Memory B cell (primary cell): Measurements from ENCODE around the gene SPRTN.
A peak's percentile ranks its signal among the peaks of the same experiment; 100 is the strongest.

Experiments
- ATAC-seq: fragments of 150-1000 bp; cut with Tn5 transposase; 2 replicates; pipeline ENCODE4 v1.10.0; 2021; ENCODE audit warnings: low read depth, mild to moderate bottlenecking, moderate library complexity
- DNase-seq, 2 donors: peaks; one replicate each; pipeline ENCODE4 v3.0.0; 2022; ENCODE audit warnings: low spot score in 2 of 2
- H3K27ac Mint-ChIP-seq: one replicate; pipeline ENCODE4 v1.8.0; 2022; ENCODE audit warnings: mild to moderate bottlenecking, moderate library complexity, mixed read lengths
- H3K27me3 Mint-ChIP-seq: one replicate; pipeline ENCODE4 v1.8.0; 2022; ENCODE audit warnings: mixed read lengths
- H3K36me3 Mint-ChIP-seq: one replicate; pipeline ENCODE4 v1.8.0; 2022; ENCODE audit warnings: mild to moderate bottlenecking, mixed read lengths
- H3K4me1 Mint-ChIP-seq: one replicate; pipeline ENCODE4 v1.8.0; 2022; ENCODE audit warnings: mixed read lengths
- H3K4me3 Mint-ChIP-seq: one replicate; pipeline ENCODE4 v1.8.0; 2022; ENCODE audit warnings: mild to moderate bottlenecking, moderate library complexity, mixed read lengths
- H3K9me3 Mint-ChIP-seq: one replicate; pipeline ENCODE4 v1.8.0; 2022; ENCODE audit warnings: mixed read lengths

SPRTN gene

GRCh38 chr1:231395998-231396390, 57.9 kb downstream of the SPRTN start:
- Mint-ChIP-seq H3K27me3 (no peaks in the 10 kb centered on the region), H3K27ac (peak overlapping the region; percentile 56), H3K4me3 (no peak overlapping the region), H3K36me3 (peaks cover 11% of the 10 kb centered on the region), H3K9me3 (no peaks in the 10 kb centered on the region), H3K4me1 (peaks cover 43% of the 10 kb centered on the region)
- DNase-seq (no peak), ATAC-seq (no peak)

GRCh38 chr1:231396643-231397042, 58.5 kb downstream of the SPRTN start:
- H3K4me1 Mint-ChIP-seq: peaks cover 42% of the 10 kb centered on the region
- peaks cover 11% of the 10 kb centered on the region for H3K36me3 Mint-ChIP-seq

DNA sequence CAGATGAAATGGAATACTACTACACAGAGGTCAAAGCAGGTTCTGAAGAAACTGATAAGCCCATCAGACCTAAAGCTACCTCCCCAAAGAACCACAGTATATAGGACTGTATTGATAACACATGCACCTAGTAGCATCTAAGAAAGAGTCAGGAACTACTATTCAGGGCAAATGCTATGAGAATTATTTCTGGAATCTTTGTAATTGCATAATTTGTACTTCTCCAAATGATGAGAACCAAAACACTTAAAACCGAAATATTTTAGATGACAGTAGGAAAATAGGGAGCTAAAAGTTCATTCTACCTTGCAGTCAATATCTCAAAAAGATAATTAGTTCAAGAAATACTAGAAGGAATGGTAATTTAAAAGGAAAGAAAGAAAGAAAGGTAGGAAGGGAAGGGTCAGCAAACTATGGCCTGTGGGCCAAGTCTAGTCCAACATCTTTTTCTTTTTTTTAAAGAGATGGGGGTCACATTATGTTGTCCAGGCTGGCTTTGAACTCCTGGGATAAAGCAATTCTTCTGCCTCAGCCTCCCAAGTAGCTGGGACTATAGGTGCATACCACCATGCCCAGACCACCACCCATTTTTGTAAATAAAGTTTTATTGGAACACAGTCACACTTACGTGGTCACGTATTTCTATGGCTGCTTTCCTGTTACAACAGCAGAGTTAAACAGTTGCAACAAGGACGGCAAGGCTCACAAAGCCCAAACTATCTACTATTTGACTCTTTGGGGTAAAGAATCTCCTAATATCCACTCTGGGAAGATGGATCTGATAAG, 60.0 kb downstream of the SPRTN start:
- ATAC-seq (no peak), DNase-seq (no peak)
- peaks cover 37% of the 10 kb centered on the region for H3K4me1 Mint-ChIP-seq

More at GRCh38 chr1:231396643-231397042, 58.5 kb downstream of the SPRTN start:
- DNase-seq: no peak
- ATAC-seq: no peak
- Mint-ChIP-seq H3K9me3 (no peaks in the 10 kb centered on the region), H3K27ac (peak overlapping the region; percentile 11), H3K4me3 (no peak overlapping the region), H3K27me3 (no peaks in the 10 kb centered on the region)

DNA sequence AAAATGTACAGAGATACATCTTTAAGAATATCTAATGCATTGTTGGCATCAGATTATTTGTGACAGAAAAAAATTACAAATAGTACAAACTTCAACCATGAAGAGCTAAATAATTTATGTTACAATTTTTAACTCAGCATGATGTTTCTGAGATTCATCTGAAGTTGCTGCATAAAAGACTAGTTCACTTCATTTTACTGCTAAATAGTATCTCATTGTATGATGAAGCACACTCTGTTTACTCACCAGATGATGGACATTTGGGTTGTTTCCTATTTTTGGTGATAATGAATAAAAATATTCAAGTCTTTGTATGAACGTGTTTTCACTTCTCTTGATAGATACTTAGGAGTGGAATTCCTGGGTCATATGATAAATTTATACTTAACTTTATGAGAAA, 63.4 kb downstream of the SPRTN start:
- no peaks in the 10 kb centered on the region for H3K9me3 Mint-ChIP-seq
- H3K36me3 Mint-ChIP-seq: peaks cover 11% of the 10 kb centered on the region
- no peak overlapping the region for H3K27ac Mint-ChIP-seq
- H3K4me3 Mint-ChIP-seq: no peak overlapping the region
- ATAC-seq: no peak
- H3K27me3 Mint-ChIP-seq: no peaks in the 10 kb centered on the region
- H3K4me1 Mint-ChIP-seq: peaks cover 26% of the 10 kb centered on the region
- no peak for DNase-seq

More for the DNA sequence above, 60.0 kb downstream of the SPRTN start:
- H3K4me3 Mint-ChIP-seq: no peak overlapping the region
- H3K9me3 Mint-ChIP-seq: no peaks in the 10 kb centered on the region
- H3K36me3 Mint-ChIP-seq: peaks cover 11% of the 10 kb centered on the region
- H3K27me3 Mint-ChIP-seq: no peaks in the 10 kb centered on the region
- H3K27ac Mint-ChIP-seq: no peak overlapping the region

- ATAC-seq (no peak), DNase-seq (no peak)
- no peaks in the 10 kb centered on the region for H3K9me3 Mint-ChIP-seq
- H3K36me3 Mint-ChIP-seq: peaks cover 6% of the 10 kb centered on the region
- no peaks in the 10 kb centered on the region for H3K27me3 Mint-ChIP-seq
- H3K4me3 Mint-ChIP-seq: no peak overlapping the region
- peaks cover 8% of the 10 kb centered on the region for H3K4me1 Mint-ChIP-seq
- no peak overlapping the region for H3K27ac Mint-ChIP-seq
Observed at GRCh38 chr1:231404318-231404717, 66.2 kb downstream of the SPRTN start.
